ENCODE measurements around the gene TCF7. TPM values are rescaled to one million over a fixed set of nuclear protein-coding genes. Genes with fewer than 3 reads are reported as not detected.

Gene TCF7
- polyA plus RNA-seq, 1 of the 3 experiments (the other 2 are of a cell fraction), result 2.7 TPM

- CTCF ChIA-PET, result interaction anchor here (3.6 to 3.8 kb wide), 2 partner anchors 31 to 70 kb away, joined by 16 to 25 read pairs; no protein-coding TSS in a partner anchor
- Histone ChIP-seq H3K4me2 (no peak overlapping the region), H3K9me2 (no peaks in the 10 kb centered on the region), H3K4me1 (ENCODE audit: control insufficient read depth in 1 of 2, insufficient read depth in 2 of 2, low read depth in 1 of 2, low read length in 1 of 2) (peaks cover 0 to 4% of the 10 kb centered on the region in 2 experiments; a peak in 1 of 4 replicates), H3F3A (replicated peaks; ENCODE audit: insufficient read depth) (peaks cover 5% of the 10 kb centered on the region), H3K36me3 (replicated peaks in 1 of 2; ENCODE audit: control insufficient read depth in 1 of 2, insufficient read depth in 2 of 2, low read length in 1 of 2) (no peaks in the 10 kb centered on the region), H4K20me1 (ENCODE audit: insufficient read depth) (no peaks in the 10 kb centered on the region), H3K9me3 (no peaks in the 10 kb centered on the region), H2AFZ (ENCODE audit: low read depth) (no peak overlapping the region), H3K27me3 (ENCODE audit: insufficient read depth) (no peaks in the 10 kb centered on the region), H3K9ac (no peak overlapping the region), H3K79me2 (ENCODE audit: insufficient read depth) (no peaks in the 10 kb centered on the region), H3K4me3 (ENCODE audit: low read depth in 2 of 2, low read length in 1 of 2) (no peak overlapping the region), H3K27ac (ENCODE audit: low read depth in 2 of 2, low read length in 1 of 2) (no peak overlapping the region)
- POLR2A ChIA-PET, result no interaction called here
- no peak for DNase-seq
- 86% methylated on average over 30 of the region's 46 CpGs for WGBS (ENCODE audit: low lambda C conversion rate)
- TF ChIP-seq EZH2phosphoT487 (IDR thresholded peaks at IDR 0.05; ENCODE audit: borderline replicate concordance, low read depth) (no peak), JUND (IDR thresholded peaks at IDR 0.05) (no peak), NRF1 (IDR thresholded peaks at IDR 0.05; ENCODE audit: low read depth, low read length) (no peak), CTCF (IDR thresholded peaks at IDR 0.05) (no peak), ZBTB33 (IDR thresholded peaks at IDR 0.05; ENCODE audit: borderline replicate concordance, low read depth) (no peak), RXRA (IDR thresholded peaks at IDR 0.05; ENCODE audit: borderline replicate concordance, low read depth) (no peak), POLR2AphosphoS5 (IDR thresholded peaks at IDR 0.05; ENCODE audit: low read depth, low read length) (no peak), ELF1 (IDR thresholded peaks at IDR 0.05) (no peak), PBX3 (IDR thresholded peaks at IDR 0.05) (no peak), USF1 (IDR thresholded peaks at IDR 0.05; ENCODE audit: borderline replicate concordance, low read depth) (no peak), FOXJ3 (CRISPR knock-in tag; IDR thresholded peaks at IDR 0.05) (no peak), NFIC (IDR thresholded peaks at IDR 0.05; ENCODE audit: borderline replicate concordance) (no peak), USF2 (IDR thresholded peaks at IDR 0.05; ENCODE audit: borderline replicate concordance, low read depth, low read length) (no peak), MAX (IDR thresholded peaks at IDR 0.05; ENCODE audit: low read depth) (no peak), RFX5 (IDR thresholded peaks at IDR 0.05; ENCODE audit: low read length) (no peak)
These were observed 43.5 kb upstream of the TCF7 start for GRCh38 chr5:134070725-134071613.

Measured in SK-N-SH (cell line).